K562 (cell line): Measurements from ENCODE around the gene CEACAM20. TPM values are rescaled to one million over a fixed set of nuclear protein-coding genes. Genes with fewer than 3 reads are reported as not detected.

ENCODE experiments used
- ATAC-seq: fragments of 200-7000 bp; cut with Tn5 transposase; 3 replicates; pipeline ENCODE4 v1.9.1; 2020; ENCODE audit warnings: moderate library complexity
- BruUV-seq: library from RNA; stranded (reverse); fragments of 400-500 nt; replicated peaks from 2 replicates; lab custom pipeline; 2021; lab: Mats Ljungman, UMichigan
- CTCF ChIA-PET: fragments of 300-600 bp; formaldehyde crosslinking; extraction: SDS; loops from one replicate; lab custom pipeline; 2021; ENCODE audit warnings: low intra/inter-chr PET ratio; lab: Yijun Ruan, JAX
- POLR2A ChIA-PET: fragments of 300-600, 350-650 bp; sonication (Branson Sonifier 250); formaldehyde crosslinking; extraction: SDS; loops from one replicate; lab custom pipeline; 2021; ENCODE audit warnings: antibody characterized with exemption, inconsistent platforms; lab: Yijun Ruan, JAX
- DNase-seq, 4 experiments: peaks; one replicate each; pipeline versions ENCODE4 v3.0.0 to v3.0.0-alpha.2; 2011 to 2018; ENCODE audit warnings: low spot score in 3 of 4, mixed read lengths in 3 of 4; ENCODE audit errors: extremely low read depth in 1 of 4
- FAIRE-seq: peaks from 2 replicates; lab custom pipeline; 2011; peaks lifted over from hg19 to GRCh38; lab: Jason Lieb, UNC
- H2AFZ ChIP-seq: 2 replicates; pipeline ENCODE4 v1.6.0; 2011; ENCODE audit warnings: low read depth, low read length, control low read depth, inconsistent platforms
- H3K27ac ChIP-seq: fragments of 200-600 bp; 3 replicates; pipeline ENCODE4 v1.8.0; 2011; ENCODE audit warnings: low read depth, mild to moderate bottlenecking, control low read depth, inconsistent platforms, low read length, moderate library complexity, mixed read lengths; ENCODE audit errors: extremely low read depth
- H3K27me3 ChIP-seq, 2 experiments: fragments of 300-600 bp in 1 of 2; 2 replicates in 1 of 2; 3 replicates in 1 of 2; pipeline versions ENCODE4 v1.6.0 to v1.8.0; 2011; ENCODE audit warnings: inconsistent platforms in 2 of 2, low read length in 2 of 2, mild to moderate bottlenecking in 1 of 2, mixed read lengths in 1 of 2, moderate library complexity in 1 of 2; ENCODE audit not compliant: control insufficient read depth in 2 of 2, insufficient read depth in 2 of 2
- H3K36me3 ChIP-seq: fragments of 300-600 bp; 3 replicates; pipeline ENCODE4 v1.8.0; 2011; ENCODE audit warnings: mild to moderate bottlenecking, low read length, inconsistent platforms; ENCODE audit not compliant: control insufficient read depth, insufficient read depth
- H3K4me1 ChIP-seq, 2 experiments: fragments of 200-600 bp in 1 of 2; replicated peaks in 1 of 2; 2 replicates in 1 of 2; 3 replicates in 1 of 2; pipeline versions ENCODE4 v1.5.1 to v1.8.0; 2011; ENCODE audit warnings: inconsistent platforms in 2 of 2, low read length in 2 of 2, mild to moderate bottlenecking in 1 of 2, mixed read lengths in 1 of 2, moderate library complexity in 1 of 2; ENCODE audit not compliant: control insufficient read depth in 2 of 2, insufficient read depth in 2 of 2
- H3K4me2 ChIP-seq: 2 replicates; pipeline ENCODE4 v1.6.1; 2011; ENCODE audit warnings: low read length, control low read depth, inconsistent platforms, mixed read lengths; ENCODE audit not compliant: insufficient read depth
- H3K4me3 ChIP-seq: fragments of 200-600 bp; sonication (generic), shearing (Covaris generic); 2 replicates; pipeline ENCODE4 v1.5.1; 2016; ENCODE audit warnings: control low read depth, inconsistent platforms
- H3K79me2 ChIP-seq: fragments of 200-600 bp; 3 replicates; pipeline ENCODE4 v1.8.0; 2011; ENCODE audit warnings: low read length, inconsistent platforms; ENCODE audit not compliant: control insufficient read depth, insufficient read depth
- H3K9ac ChIP-seq, 2 experiments: 2 replicates each; pipeline versions ENCODE4 v1.6.0 to v1.6.1; 2011; ENCODE audit warnings: low read depth in 2 of 2, low read length in 2 of 2, control low read depth in 1 of 2, inconsistent platforms in 1 of 2, mild to moderate bottlenecking in 1 of 2, mixed read lengths in 1 of 2; ENCODE audit not compliant: insufficient read depth in 1 of 2
- H3K9me1 ChIP-seq: one replicate; pipeline ENCODE4 v1.6.0; 2011; ENCODE audit warnings: inconsistent platforms, mild to moderate bottlenecking, low read length, moderate library complexity; ENCODE audit not compliant: control insufficient read depth, insufficient read depth
- H3K9me3 ChIP-seq: replicated peaks from 2 replicates; pipeline ENCODE4 v1.5.1; 2011; ENCODE audit warnings: low read depth, low read length, inconsistent platforms; ENCODE audit not compliant: control insufficient read depth, insufficient read depth
- H4K20me1 ChIP-seq: replicated peaks from 2 replicates; pipeline ENCODE4 v1.6.1; 2011; ENCODE audit warnings: low read length, inconsistent platforms, mixed read lengths; ENCODE audit not compliant: control insufficient read depth, insufficient read depth
- ARID3A ChIP-seq: IDR thresholded peaks from 2 replicates; pipeline ENCODE4 v1.6.1; 2012; ENCODE audit warnings: low read depth, low read length, improper control_type of control experiment, borderline replicate concordance
- C11orf30 ChIP-seq: fragments of 450-650 bp; IDR thresholded peaks from 2 replicates; pipeline ENCODE4 v1.6.1; 2016; ENCODE audit warnings: low read depth, mild to moderate bottlenecking
- ELF2 ChIP-seq: fragments of 250-450 bp; sonication (Bioruptor Pico); IDR thresholded peaks from 2 replicates; pipeline ENCODE4 v1.5.0; 2021; ENCODE audit warnings: mild to moderate bottlenecking
- HIVEP1 ChIP-seq: fragments of 250-450 bp; sonication (Bioruptor Pico); IDR thresholded peaks from 2 replicates; pipeline ENCODE4 v1.4.0; 2020; ENCODE audit warnings: mild to moderate bottlenecking
- MECOM ChIP-seq: fragments of 250-450 bp; sonication (Bioruptor Pico); IDR thresholded peaks from 2 replicates; pipeline ENCODE4 v1.8.0; 2022; ENCODE audit warnings: inconsistent platforms
- RBBP5 ChIP-seq: fragments of 200-600 bp; sonication (generic); IDR thresholded peaks from 2 replicates; pipeline ENCODE4 v1.6.1; 2012; ENCODE audit warnings: borderline replicate concordance, mild to moderate bottlenecking, low read length, control low read depth, inconsistent platforms; ENCODE audit not compliant: insufficient read depth, poor library complexity, severe bottlenecking
- SMARCC2 ChIP-seq: fragments of 450-650 bp; IDR thresholded peaks from 2 replicates; pipeline ENCODE4 v1.6.1; 2017; ENCODE audit warnings: antibody characterized with exemption, moderate library complexity, mild to moderate bottlenecking, low read depth
- TCFL5 ChIP-seq: fragments of 250-450 bp; sonication (Bioruptor Pico); conservative IDR thresholded peaks from 2 replicates; pipeline ENCODE4 v1.6.1; 2021; ENCODE audit warnings: mild to moderate bottlenecking, moderate library complexity, matching md5 sums
- ZBTB8A ChIP-seq: fragments of 450-650 bp; IDR thresholded peaks from 2 replicates; pipeline ENCODE4 v1.6.1; 2018; ENCODE audit warnings: mild to moderate bottlenecking, moderate library complexity; ENCODE audit not compliant: partially characterized antibody
- in situ Hi-C: fragments of 300-500 bp; cut with MboI; formaldehyde crosslinking; loops from 4 replicates; pipeline ENCODE4 v1.15.0; 2018; ENCODE audit warnings: inconsistent platforms, mixed read lengths
- intact Hi-C: fragments of 100-400 bp; cut with micrococcal nuclease; formaldehyde crosslinking; loops from 2 replicates; pipeline ENCODE4 v1.14.2; 2022
- polyA plus RNA-seq, 8 experiments: library from polyadenylated mRNA; depleted of rRNA in 4 of 8; stranded (reverse) in 5 of 8; unstranded in 3 of 8; fragments of >200 nt; fragmentation: Nextera tagmentation in 2 of 8; fragmentation: Illumina TruSeq in 1 of 8; extraction: Ambion mirVana in 2 of 8; extraction: Trizol in 1 of 8; gene quantifications; 2 replicates each; pipeline versions ENCODE4 v1.2.1 to v1.2.3, GENCODE V29; 2011 to 2014; ENCODE audit warnings: inconsistent platforms in 1 of 8, missing spikeins in 1 of 8
- total RNA-seq, 7 experiments: library from RNA; depleted of rRNA in 6 of 7; stranded (reverse); fragments of >200 nt in 6 of 7; fragmentation: Illumina TruSeq in 2 of 7; extraction: Trizol in 2 of 7; gene quantifications; 2 replicates each; pipeline versions ENCODE4 v1.2.1 to v1.2.3, GENCODE V29; 2011 to 2021; ENCODE audit warnings: low replicate concordance in 1 of 7
- TF ChIP-seq, protein P1 (sequence below), 2 experiments: fragments of 150-350 bp in 1 of 2; IDR thresholded peaks; 2 replicates each; pipeline ENCODE4 v1.6.1; 2012 to 2016; ENCODE audit warnings: low read depth in 2 of 2, low read length in 2 of 2, mild to moderate bottlenecking in 1 of 2, moderate library complexity in 1 of 2

The CEACAM20 gene
- total and polyA plus RNA-seq, 9 of the 15 experiments (the other 6 are each of a cell fraction or from before 2014, with no cell fraction given) = not detected

DNA sequence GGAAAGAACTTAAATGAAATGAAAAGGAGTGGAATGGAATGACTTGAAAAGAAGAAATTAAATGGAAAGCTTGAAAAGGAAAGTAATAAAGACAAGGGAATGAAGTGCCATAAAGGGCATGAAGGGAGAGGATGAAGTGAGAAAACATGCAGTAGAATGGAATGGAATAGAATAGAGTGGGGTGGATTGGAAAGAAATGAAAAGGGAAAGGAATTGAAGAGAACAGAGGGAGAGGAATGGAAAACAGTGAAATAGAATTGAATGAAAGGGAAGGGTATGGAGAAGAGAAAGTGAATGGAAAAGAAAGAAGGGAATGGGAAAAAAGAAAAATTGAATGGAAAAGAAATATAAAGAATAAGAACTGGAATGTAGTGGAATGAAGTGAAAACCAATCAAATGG is 20.0 kb downstream of the CEACAM20 start:
- intact Hi-C loops = no loop called here
- H3K36me3 ChIP-seq = no peaks in the 10 kb centered on the region
- no peaks in the 10 kb centered on the region for H3K9me1 ChIP-seq
- H2AFZ ChIP-seq = no peak overlapping the region
- no peak overlapping the region for H3K4me3 ChIP-seq
- no TSS peak for BruUV-seq
- ChIA-PET POLR2A (no interaction called here), CTCF (interaction anchor here (0.6 kb wide), 1 partner anchor 46 kb away, joined by 3 read pairs; no protein-coding TSS in a partner anchor)
- H3K4me2 ChIP-seq = no peak overlapping the region
- H3K79me2 ChIP-seq = no peaks in the 10 kb centered on the region
- H4K20me1 ChIP-seq = no peaks in the 10 kb centered on the region
- no peak overlapping the region for H3K27ac ChIP-seq
- H3K27me3 ChIP-seq = no peaks in the 10 kb centered on the region
- DNase-seq (no peak), ATAC-seq (no peak), FAIRE-seq (no peak)
- H3K4me1 ChIP-seq = no peaks in the 10 kb centered on the region
- no peaks in the 10 kb centered on the region for H3K9me3 ChIP-seq
- in situ Hi-C loops = no loop called here
- TF ChIP-seq ARID3A (no peak), MECOM (CRISPR knock-in tag) (no peak), RBBP5 (no peak), HIVEP1 (no peak), TCFL5 (CRISPR knock-in tag) (no peak), ZBTB8A (no peak), ELF2 (no peak), SMARCC2 (no peak), C11orf30 (no peak)
- TF ChIP-seq, protein P1, sequence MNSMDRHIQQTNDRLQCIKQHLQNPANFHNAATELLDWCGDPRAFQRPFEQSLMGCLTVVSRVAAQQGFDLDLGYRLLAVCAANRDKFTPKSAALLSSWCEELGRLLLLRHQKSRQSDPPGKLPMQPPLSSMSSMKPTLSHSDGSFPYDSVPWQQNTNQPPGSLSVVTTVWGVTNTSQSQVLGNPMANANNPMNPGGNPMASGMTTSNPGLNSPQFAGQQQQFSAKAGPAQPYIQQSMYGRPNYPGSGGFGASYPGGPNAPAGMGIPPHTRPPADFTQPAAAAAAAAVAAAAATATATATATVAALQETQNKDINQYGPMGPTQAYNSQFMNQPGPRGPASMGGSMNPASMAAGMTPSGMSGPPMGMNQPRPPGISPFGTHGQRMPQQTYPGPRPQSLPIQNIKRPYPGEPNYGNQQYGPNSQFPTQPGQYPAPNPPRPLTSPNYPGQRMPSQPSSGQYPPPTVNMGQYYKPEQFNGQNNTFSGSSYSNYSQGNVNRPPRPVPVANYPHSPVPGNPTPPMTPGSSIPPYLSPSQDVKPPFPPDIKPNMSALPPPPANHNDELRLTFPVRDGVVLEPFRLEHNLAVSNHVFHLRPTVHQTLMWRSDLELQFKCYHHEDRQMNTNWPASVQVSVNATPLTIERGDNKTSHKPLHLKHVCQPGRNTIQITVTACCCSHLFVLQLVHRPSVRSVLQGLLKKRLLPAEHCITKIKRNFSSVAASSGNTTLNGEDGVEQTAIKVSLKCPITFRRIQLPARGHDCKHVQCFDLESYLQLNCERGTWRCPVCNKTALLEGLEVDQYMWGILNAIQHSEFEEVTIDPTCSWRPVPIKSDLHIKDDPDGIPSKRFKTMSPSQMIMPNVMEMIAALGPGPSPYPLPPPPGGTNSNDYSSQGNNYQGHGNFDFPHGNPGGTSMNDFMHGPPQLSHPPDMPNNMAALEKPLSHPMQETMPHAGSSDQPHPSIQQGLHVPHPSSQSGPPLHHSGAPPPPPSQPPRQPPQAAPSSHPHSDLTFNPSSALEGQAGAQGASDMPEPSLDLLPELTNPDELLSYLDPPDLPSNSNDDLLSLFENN (IDR thresholded peaks at IDR 0.05; ENCODE audit: low read depth in 2 of 2, low read length in 2 of 2) = no peak
- TF ChIP-seq, all 486 proteins: peak for 0
- H3K9ac ChIP-seq = no peak overlapping the region
